AG04450 (cell line): ENCODE measurements around the gene SLC12A8. TPM values are rescaled to one million over a fixed set of nuclear protein-coding genes. Genes with fewer than 3 reads are reported as not detected.

Experiments
- CTCF ChIA-PET: fragments of 300-600, 350-600 bp; formaldehyde crosslinking; extraction: SDS; loops from one replicate; lab custom pipeline; 2022; ENCODE audit warnings: antibody characterized with exemption, inconsistent platforms; lab: Charles Lee
- POLR2A ChIA-PET: fragments of 350-600 bp; formaldehyde crosslinking; extraction: SDS; loops from one replicate; lab custom pipeline; 2021; ENCODE audit warnings: antibody characterized with exemption, inconsistent platforms; lab: Yijun Ruan, JAX
- DNase-seq: peaks from one replicate; pipeline ENCODE4 v3.0.0-alpha.2; 2011; ENCODE audit warnings: low read depth, low spot score
- H3K27ac ChIP-seq: one replicate; pipeline ENCODE4 v1.5.1; 2012; ENCODE audit warnings: low read depth, low read length, control low read depth
- H3K27me3 ChIP-seq: one replicate; pipeline ENCODE4 v1.6.0; 2012; ENCODE audit warnings: low read length; ENCODE audit not compliant: control insufficient read depth, insufficient read depth
- H3K4me3 ChIP-seq: 2 replicates; pipeline ENCODE4 v1.5.1; 2011; ENCODE audit warnings: mild to moderate bottlenecking, low read depth, low read length, control low read depth
- H3K9me3 ChIP-seq: 2 replicates; pipeline ENCODE4 v1.5.1; 2012; ENCODE audit warnings: low read length; ENCODE audit not compliant: control insufficient read depth, insufficient read depth
- CTCF ChIP-seq: IDR thresholded peaks from 2 replicates; pipeline ENCODE4 v1.5.1; 2011; ENCODE audit warnings: low read depth, low read length, control low read depth, inconsistent platforms
- polyA plus RNA-seq: library from polyadenylated mRNA; depleted of rRNA; stranded (reverse); fragments of >200 nt; gene quantifications from 2 replicates; pipeline ENCODE4 v1.2.3, GENCODE V29; 2011; rRNA removed
- small RNA-seq: library from RNA; depleted of rRNA; stranded (forward); fragments of <200 nt; gene quantifications from one replicate; pipeline ENCODE3, GENCODE V24; 2012; ENCODE audit warnings: low read depth; ENCODE audit not compliant: insufficient read length

SLC12A8 gene
- polyA plus RNA-seq, 1 experiment, result 15.3 TPM

GRCh38 chr3:125035217-125035616 is 177.3 kb downstream of the SLC12A8 start:
- no peaks in the 10 kb centered on the region for H3K9me3 ChIP-seq
- DNase-seq, result no peak
- no peaks in the 10 kb centered on the region for H3K27me3 ChIP-seq
- ChIA-PET CTCF (no interaction called here), POLR2A (interaction anchor here (1.5 kb wide), 1 partner anchor 17 kb away, joined by 3 read pairs; no protein-coding TSS in a partner anchor)
- TF ChIP-seq CTCF, result no peak
- no peak overlapping the region for H3K27ac ChIP-seq
- no peak overlapping the region for H3K4me3 ChIP-seq

- H3K4me3 ChIP-seq, result no peak overlapping the region
- TF ChIP-seq CTCF, result no peak
- H3K27ac ChIP-seq, result no peak overlapping the region
- ChIA-PET POLR2A (interaction anchor here (0.6 kb wide), 1 partner anchor 568 kb away, joined by 5 read pairs; no protein-coding TSS in a partner anchor), CTCF (interaction anchor here (2.1 kb wide), 1 partner anchor 12 kb away, joined by 5 read pairs; no protein-coding TSS in a partner anchor)
- H3K27me3 ChIP-seq, result no peaks in the 10 kb centered on the region
- no peak for DNase-seq
- H3K9me3 ChIP-seq, result no peaks in the 10 kb centered on the region
These were observed 178.9 kb downstream of the SLC12A8 start for GRCh38 chr3:125033616-125034015.

GRCh38 chr3:125033135-125033534 is 179.4 kb downstream of the SLC12A8 start:
- ChIA-PET POLR2A (interaction anchor here (0.6 kb wide), 1 partner anchor 568 kb away, joined by 5 read pairs; no protein-coding TSS in a partner anchor), CTCF (interaction anchor here (2.1 kb wide), 1 partner anchor 13 kb away, joined by 5 read pairs; no protein-coding TSS in a partner anchor)
- no peak overlapping the region for H3K4me3 ChIP-seq
- no peak overlapping the region for H3K27ac ChIP-seq
- H3K9me3 ChIP-seq, result no peaks in the 10 kb centered on the region
- no peaks in the 10 kb centered on the region for H3K27me3 ChIP-seq
- DNase-seq, result no peak
- TF ChIP-seq CTCF, result no peak

GRCh38 chr3:125032683-125033082 is 179.9 kb downstream of the SLC12A8 start:
- Histone ChIP-seq H3K27ac (no peak overlapping the region), H3K27me3 (no peaks in the 10 kb centered on the region), H3K9me3 (no peaks in the 10 kb centered on the region), H3K4me3 (no peak overlapping the region)
- no peak for DNase-seq
- TF ChIP-seq CTCF, result no peak
- POLR2A ChIA-PET, result no interaction called here
- CTCF ChIA-PET, result interaction anchor here (2.1 kb wide), 1 partner anchor 13 kb away, joined by 5 read pairs; no protein-coding TSS in a partner anchor

Small RNAs within 50 kb of the gene (small RNA-seq; reads per million reads assigned to genes)
- gene MIR5092 (not detected), gene RNA5SP137 (not detected), gene RNU6-230P (not detected)

Other genes starting within 250 kb of the SLC12A8 start
- 98.3 and 112 TPM in 2 replicates for gene HEG1, start 156.8 kb downstream of the SLC12A8 start, polyA plus RNA-seq
- 30.9 and 43.5 TPM in 2 replicates for gene ZNF148, start 162.6 kb upstream of the SLC12A8 start, polyA plus RNA-seq